Measurements from ENCODE around the gene TRMT5.

TRMT5 gene

DNA sequence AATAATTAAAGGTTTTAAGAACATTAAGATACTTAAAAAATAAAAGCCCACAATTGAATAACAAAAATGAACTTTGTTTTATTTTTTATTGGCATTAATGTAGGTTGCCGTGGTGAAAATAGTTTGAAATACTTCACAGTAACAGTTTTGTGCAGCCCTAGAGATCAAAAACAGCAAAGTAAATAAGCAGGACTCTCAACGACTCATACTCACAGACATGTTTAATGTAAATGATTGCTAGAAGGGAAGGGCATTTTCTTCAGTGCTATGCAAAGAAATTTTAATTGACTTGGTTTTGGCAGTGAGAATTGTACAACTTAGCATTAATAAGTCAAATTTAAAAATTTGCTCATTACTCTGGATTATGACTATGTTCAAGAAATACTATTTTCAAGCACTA, 16.0 kb downstream of the TRMT5 start:
- Histone ChIP-seq H3K9ac (ENCODE audit: low read length in 2 of 2) (no peak overlapping the region), H3K36me3 (ENCODE audit: control insufficient read depth in 2 of 2, insufficient read depth in 2 of 2, low read length in 2 of 2) (no peaks in the 10 kb centered on the region), H3K9me3 (ENCODE audit: control insufficient read depth in 2 of 2, low read length in 2 of 2) (no peaks in the 10 kb centered on the region), H3K4me1 (ENCODE audit: control insufficient read depth, insufficient read depth, low read length) (no peaks in the 10 kb centered on the region), H3K27ac (ENCODE audit: low read length) (no peak overlapping the region), H3K27me3 (ENCODE audit: control insufficient read depth in 1 of 2, insufficient read depth in 2 of 2, low read length in 2 of 2) (no peaks in the 10 kb centered on the region), H3K4me3 (ENCODE audit: low read length in 2 of 2) (no peak overlapping the region)

DNA sequence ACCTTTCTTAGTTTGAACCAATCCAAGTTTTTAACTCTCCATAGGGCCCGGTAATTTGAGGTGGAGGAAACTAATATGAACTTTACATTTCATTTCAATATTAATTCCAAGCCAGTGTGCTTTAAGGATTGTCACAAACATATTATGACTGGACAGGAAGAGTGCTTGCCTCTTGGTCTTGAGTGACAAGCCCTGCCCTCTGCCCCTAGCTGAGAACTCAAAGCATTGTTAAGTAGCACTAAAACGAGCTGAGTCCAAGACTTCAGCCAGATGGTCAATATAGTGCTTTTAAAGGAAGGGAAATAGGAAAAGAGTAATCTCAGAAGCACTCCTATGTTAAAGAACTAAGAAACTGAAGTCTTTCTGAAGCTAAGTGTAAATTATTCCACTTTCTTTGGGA, 17.1 kb downstream of the TRMT5 start:
- Histone ChIP-seq H3K9me3 (ENCODE audit: control insufficient read depth in 2 of 2, low read length in 2 of 2) (peaks cover 0 to 6% of the 10 kb centered on the region in 2 donors), H3K4me3 (ENCODE audit: low read length in 2 of 2) (no peak overlapping the region), H3K27ac (ENCODE audit: low read length) (no peak overlapping the region), H3K4me1 (ENCODE audit: control insufficient read depth, insufficient read depth, low read length) (no peaks in the 10 kb centered on the region), H3K36me3 (ENCODE audit: control insufficient read depth in 2 of 2, insufficient read depth in 2 of 2, low read length in 2 of 2) (no peaks in the 10 kb centered on the region), H3K27me3 (ENCODE audit: control insufficient read depth in 1 of 2, insufficient read depth in 2 of 2, low read length in 2 of 2) (no peaks in the 10 kb centered on the region), H3K9ac (ENCODE audit: low read length in 2 of 2) (no peak overlapping the region)

DNA sequence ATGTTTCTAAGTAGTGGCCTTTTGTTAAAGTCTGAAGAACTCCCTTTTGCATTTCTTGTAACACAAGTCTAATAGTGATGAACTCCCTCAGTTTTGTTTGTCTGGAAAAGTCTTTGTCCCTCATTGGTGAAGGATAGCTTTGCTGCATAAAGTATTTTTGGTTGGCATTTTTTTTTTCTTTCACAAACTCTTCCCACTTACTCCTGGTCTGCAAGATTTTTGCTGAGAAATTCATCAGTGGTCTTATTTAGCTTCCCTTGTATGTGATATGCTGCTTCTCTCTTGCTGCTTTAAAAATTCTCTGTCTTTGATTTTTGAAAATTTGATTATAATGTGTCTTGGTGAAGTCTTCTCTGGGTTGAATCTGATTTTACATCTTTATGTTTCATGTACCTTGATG, 22.7 kb downstream of the TRMT5 start:
- H3K4me3 ChIP-seq (ENCODE audit: low read length in 2 of 2): no peak overlapping the region
- H3K27me3 ChIP-seq (ENCODE audit: control insufficient read depth in 1 of 2, insufficient read depth in 2 of 2, low read length in 2 of 2): no peaks in the 10 kb centered on the region
- no peaks in the 10 kb centered on the region for H3K4me1 ChIP-seq (ENCODE audit: control insufficient read depth, insufficient read depth, low read length)
- H3K36me3 ChIP-seq (ENCODE audit: control insufficient read depth in 2 of 2, insufficient read depth in 2 of 2, low read length in 2 of 2): no peaks in the 10 kb centered on the region
- H3K9me3 ChIP-seq (ENCODE audit: control insufficient read depth in 2 of 2, low read length in 2 of 2): peaks cover 3 to 21% of the 10 kb centered on the region in 2 donors
- H3K27ac ChIP-seq (ENCODE audit: low read length): no peak overlapping the region
- H3K9ac ChIP-seq (ENCODE audit: low read length in 2 of 2): no peak overlapping the region

DNA sequence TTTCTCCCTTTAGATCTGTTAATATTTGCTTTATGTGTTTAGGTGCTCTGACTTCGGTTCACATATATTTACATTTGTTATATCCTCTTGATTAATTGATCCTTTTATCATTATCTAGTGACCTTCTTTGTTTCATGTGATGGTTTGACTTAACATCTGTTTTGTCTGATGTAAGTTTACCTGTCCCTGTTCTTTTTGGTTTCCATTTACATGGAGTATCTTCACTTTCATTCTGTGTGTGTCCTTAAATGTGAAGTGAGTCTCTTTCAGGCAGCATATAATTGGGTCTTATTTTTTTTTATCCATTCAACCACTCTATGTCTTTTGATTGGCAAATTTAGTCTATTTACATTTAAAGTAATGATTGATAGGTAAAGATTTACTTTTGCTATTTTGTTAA, 24.2 kb downstream of the TRMT5 start:
- Histone ChIP-seq H3K27ac (ENCODE audit: low read length) (no peak overlapping the region), H3K4me3 (ENCODE audit: low read length in 2 of 2) (no peak overlapping the region), H3K9me3 (ENCODE audit: control insufficient read depth in 2 of 2, low read length in 2 of 2) (peaks cover 3 to 21% of the 10 kb centered on the region in 2 donors), H3K36me3 (ENCODE audit: control insufficient read depth in 2 of 2, insufficient read depth in 2 of 2, low read length in 2 of 2) (no peaks in the 10 kb centered on the region), H3K9ac (ENCODE audit: low read length in 2 of 2) (no peak overlapping the region), H3K4me1 (ENCODE audit: control insufficient read depth, insufficient read depth, low read length) (no peaks in the 10 kb centered on the region), H3K27me3 (ENCODE audit: control insufficient read depth in 1 of 2, insufficient read depth in 2 of 2, low read length in 2 of 2) (no peaks in the 10 kb centered on the region)

DNA sequence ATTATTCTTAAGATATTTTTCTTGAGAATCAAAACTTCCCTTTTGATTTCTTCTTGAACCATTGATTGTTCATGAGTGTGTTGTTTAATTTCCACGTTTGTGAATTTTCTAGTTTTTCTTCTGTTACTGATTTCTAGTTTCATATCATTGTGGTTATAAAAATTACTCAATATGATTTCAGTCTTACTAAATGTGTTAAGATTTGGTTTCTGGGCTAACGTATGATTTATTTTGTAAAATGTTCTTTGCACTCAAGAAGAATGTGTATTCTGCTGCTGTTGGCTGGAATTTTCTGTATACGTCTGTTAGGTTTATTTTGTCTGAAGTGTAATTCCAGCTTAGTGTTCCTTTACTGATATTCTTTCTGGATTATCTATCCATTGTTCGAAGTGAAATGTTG, 24.7 kb downstream of the TRMT5 start:
- Histone ChIP-seq H3K4me1 (ENCODE audit: control insufficient read depth, insufficient read depth, low read length) (no peaks in the 10 kb centered on the region), H3K27ac (ENCODE audit: low read length) (no peak overlapping the region), H3K9me3 (ENCODE audit: control insufficient read depth in 2 of 2, low read length in 2 of 2) (peaks cover 3 to 21% of the 10 kb centered on the region in 2 donors), H3K9ac (ENCODE audit: low read length in 2 of 2) (no peak overlapping the region), H3K36me3 (ENCODE audit: control insufficient read depth in 2 of 2, insufficient read depth in 2 of 2, low read length in 2 of 2) (no peaks in the 10 kb centered on the region), H3K4me3 (ENCODE audit: low read length in 2 of 2) (no peak overlapping the region), H3K27me3 (ENCODE audit: control insufficient read depth in 1 of 2, insufficient read depth in 2 of 2, low read length in 2 of 2) (no peaks in the 10 kb centered on the region)

DNA sequence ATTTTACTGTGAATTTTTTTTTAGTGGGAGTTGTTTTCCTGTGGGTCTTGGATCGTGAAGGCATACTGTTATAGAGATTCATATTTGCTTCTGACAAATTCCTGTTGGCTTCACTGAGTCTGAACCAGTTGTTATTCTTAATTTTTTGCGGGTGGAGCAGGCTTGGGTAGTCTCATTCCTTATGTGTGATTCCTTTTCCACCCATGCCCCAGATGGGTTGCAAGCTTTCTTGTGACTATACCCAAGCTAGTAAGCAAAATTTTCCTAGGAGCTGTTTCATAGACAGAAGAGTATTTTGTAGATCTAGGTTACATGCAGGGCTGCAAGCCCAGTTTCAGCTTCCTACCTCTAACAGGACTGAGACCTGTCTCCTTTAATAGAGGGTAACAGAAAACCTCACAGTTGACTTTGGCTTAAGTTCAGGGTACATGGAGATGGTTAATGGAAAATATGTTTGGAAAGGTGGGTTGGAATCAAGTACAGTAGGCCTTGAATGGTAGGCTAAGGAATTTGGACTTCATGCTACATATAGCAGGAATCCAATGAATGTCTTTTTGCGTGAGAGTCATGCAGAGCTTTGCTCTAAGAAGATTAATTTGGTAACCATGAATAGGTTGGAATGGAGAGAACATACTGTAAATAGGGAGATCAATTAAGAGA, 29.0 kb downstream of the TRMT5 start:
- Histone ChIP-seq H3K4me1 (ENCODE audit: control insufficient read depth, insufficient read depth, low read length) (no peaks in the 10 kb centered on the region), H3K9ac (ENCODE audit: low read length in 2 of 2) (no peak overlapping the region), H3K27ac (ENCODE audit: low read length) (no peak overlapping the region), H3K4me3 (ENCODE audit: low read length in 2 of 2) (no peak overlapping the region), H3K36me3 (ENCODE audit: control insufficient read depth in 2 of 2, insufficient read depth in 2 of 2, low read length in 2 of 2) (no peaks in the 10 kb centered on the region), H3K9me3 (ENCODE audit: control insufficient read depth in 2 of 2, low read length in 2 of 2) (peaks cover 0 to 5% of the 10 kb centered on the region in 2 donors), H3K27me3 (ENCODE audit: control insufficient read depth in 1 of 2, insufficient read depth in 2 of 2, low read length in 2 of 2) (no peaks in the 10 kb centered on the region)

DNA sequence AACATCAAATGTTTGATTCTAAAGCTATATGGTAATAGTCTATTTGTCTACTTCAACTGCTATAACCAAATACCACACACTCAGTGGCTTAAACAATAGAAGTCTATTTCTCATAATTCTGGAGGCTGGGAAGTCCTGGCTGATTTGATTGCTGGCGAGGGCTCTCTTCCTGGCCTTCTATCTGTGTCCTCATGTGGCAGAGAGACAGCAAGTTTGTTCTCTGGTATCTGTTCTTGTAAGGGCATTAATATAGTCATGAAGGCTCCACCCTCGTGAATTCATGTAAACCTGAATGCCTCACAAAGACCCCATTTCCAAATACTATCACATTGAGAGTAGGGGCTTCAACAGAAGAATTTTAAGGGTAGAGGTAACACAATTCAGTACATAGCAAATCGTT, 34.1 kb downstream of the TRMT5 start:
- Histone ChIP-seq H3K9me3 (ENCODE audit: control insufficient read depth in 2 of 2, low read length in 2 of 2) (no peaks in the 10 kb centered on the region), H3K9ac (ENCODE audit: low read length in 2 of 2) (no peak overlapping the region), H3K27ac (ENCODE audit: low read length) (no peak overlapping the region), H3K4me3 (ENCODE audit: low read length in 2 of 2) (no peak overlapping the region), H3K4me1 (ENCODE audit: control insufficient read depth, insufficient read depth, low read length) (no peaks in the 10 kb centered on the region), H3K27me3 (ENCODE audit: control insufficient read depth in 1 of 2, insufficient read depth in 2 of 2, low read length in 2 of 2) (no peaks in the 10 kb centered on the region), H3K36me3 (ENCODE audit: control insufficient read depth in 2 of 2, insufficient read depth in 2 of 2, low read length in 2 of 2) (no peaks in the 10 kb centered on the region)

DNA sequence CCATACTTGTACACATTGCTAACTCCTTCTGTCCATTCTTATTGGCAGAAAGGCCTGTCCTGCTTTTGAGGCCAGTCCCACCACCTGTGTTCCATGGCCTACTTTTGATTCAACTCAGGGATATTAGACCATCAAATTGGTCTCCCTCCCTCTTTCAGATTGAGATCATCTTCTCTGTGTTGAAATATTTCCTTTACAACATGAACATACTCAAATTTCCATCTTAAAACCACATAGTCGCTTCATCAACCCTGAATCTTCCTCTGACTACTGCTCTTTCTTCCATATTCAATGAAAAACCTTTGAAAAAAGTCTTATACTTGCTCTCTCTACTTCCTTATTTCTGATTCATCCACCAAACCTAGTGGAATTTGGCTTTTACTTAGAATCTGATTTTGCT, 34.9 kb downstream of the TRMT5 start:
- Histone ChIP-seq H3K4me3 (ENCODE audit: low read length in 2 of 2) (no peak overlapping the region), H3K9me3 (ENCODE audit: control insufficient read depth in 2 of 2, low read length in 2 of 2) (no peaks in the 10 kb centered on the region), H3K27me3 (ENCODE audit: control insufficient read depth in 1 of 2, insufficient read depth in 2 of 2, low read length in 2 of 2) (no peaks in the 10 kb centered on the region), H3K9ac (ENCODE audit: low read length in 2 of 2) (no peak overlapping the region), H3K27ac (ENCODE audit: low read length) (no peak overlapping the region), H3K4me1 (ENCODE audit: control insufficient read depth, insufficient read depth, low read length) (no peaks in the 10 kb centered on the region), H3K36me3 (ENCODE audit: control insufficient read depth in 2 of 2, insufficient read depth in 2 of 2, low read length in 2 of 2) (no peaks in the 10 kb centered on the region)

DNA sequence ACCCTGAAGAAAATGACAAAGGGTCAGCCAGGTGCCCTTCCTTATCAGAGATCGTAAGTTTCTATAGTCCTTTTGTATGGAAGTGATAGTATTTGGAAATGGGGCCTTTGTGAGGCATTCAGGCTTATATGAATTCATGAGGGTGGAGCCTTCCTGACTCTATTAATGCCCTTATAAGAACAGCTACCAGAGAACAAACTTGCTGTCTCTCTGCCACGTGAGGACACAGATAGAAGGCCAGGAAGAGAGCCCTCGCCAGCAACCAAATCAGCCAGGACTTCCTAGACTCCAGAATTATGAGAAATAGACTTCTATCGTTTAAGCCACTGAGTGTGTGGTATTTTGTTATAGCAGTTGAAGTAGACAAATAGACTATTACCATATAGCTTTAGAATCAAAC, 36.7 kb downstream of the TRMT5 start:
- Histone ChIP-seq H3K9ac (ENCODE audit: low read length in 2 of 2) (no peak overlapping the region), H3K36me3 (ENCODE audit: control insufficient read depth in 2 of 2, insufficient read depth in 2 of 2, low read length in 2 of 2) (no peaks in the 10 kb centered on the region), H3K4me3 (ENCODE audit: low read length in 2 of 2) (no peak overlapping the region), H3K4me1 (ENCODE audit: control insufficient read depth, insufficient read depth, low read length) (no peaks in the 10 kb centered on the region), H3K27ac (ENCODE audit: low read length) (no peak overlapping the region), H3K9me3 (ENCODE audit: control insufficient read depth in 2 of 2, low read length in 2 of 2) (no peaks in the 10 kb centered on the region), H3K27me3 (ENCODE audit: control insufficient read depth in 1 of 2, insufficient read depth in 2 of 2, low read length in 2 of 2) (no peaks in the 10 kb centered on the region)

DNA sequence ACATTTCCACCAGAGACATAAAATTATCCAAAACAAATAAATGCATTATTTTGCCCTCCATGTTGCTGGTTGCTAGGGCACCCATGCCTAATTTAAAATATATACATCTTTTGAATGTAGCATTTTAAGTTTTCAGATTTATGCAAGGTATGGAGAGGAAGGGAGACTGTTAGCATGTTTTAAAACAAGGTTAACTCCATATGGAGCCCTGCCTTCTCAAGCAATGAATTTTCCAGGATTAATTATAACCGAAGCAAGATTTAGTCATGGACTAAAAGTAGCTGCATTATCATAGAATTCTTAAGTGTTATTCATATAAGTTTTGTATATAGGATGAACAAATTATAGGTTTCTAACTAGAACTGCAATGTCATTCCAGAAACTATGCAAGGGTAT, 37.2 kb downstream of the TRMT5 start:
- H3K36me3 ChIP-seq (ENCODE audit: control insufficient read depth in 2 of 2, insufficient read depth in 2 of 2, low read length in 2 of 2): no peaks in the 10 kb centered on the region
- no peaks in the 10 kb centered on the region for H3K4me1 ChIP-seq (ENCODE audit: control insufficient read depth, insufficient read depth, low read length)
- no peaks in the 10 kb centered on the region for H3K9me3 ChIP-seq (ENCODE audit: control insufficient read depth in 2 of 2, low read length in 2 of 2)
- H3K9ac ChIP-seq (ENCODE audit: low read length in 2 of 2): no peak overlapping the region
- H3K27me3 ChIP-seq (ENCODE audit: control insufficient read depth in 1 of 2, insufficient read depth in 2 of 2, low read length in 2 of 2): no peaks in the 10 kb centered on the region
- no peak overlapping the region for H3K4me3 ChIP-seq (ENCODE audit: low read length in 2 of 2)
- no peak overlapping the region for H3K27ac ChIP-seq (ENCODE audit: low read length)

DNA sequence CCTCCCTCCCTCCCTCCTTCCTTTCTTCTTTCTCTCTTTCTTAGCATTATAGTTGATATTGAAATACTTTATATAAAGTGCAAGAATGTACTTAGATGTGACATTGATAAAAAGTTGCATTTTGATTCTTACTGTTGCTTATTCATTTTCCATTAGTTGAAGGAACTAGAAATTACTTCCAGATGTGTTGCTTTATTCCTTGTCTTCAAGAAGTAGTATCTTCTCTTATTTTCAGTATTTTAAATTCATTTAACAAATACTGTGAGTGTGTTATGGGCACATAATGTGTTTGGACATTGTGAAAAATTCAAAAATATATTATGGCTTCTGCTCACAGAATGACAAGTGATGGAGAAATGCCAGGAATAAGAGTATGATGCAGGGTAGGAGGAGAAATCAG, 45.6 kb downstream of the TRMT5 start:
- Histone ChIP-seq H3K9me3 (ENCODE audit: control insufficient read depth in 2 of 2, low read length in 2 of 2) (no peaks in the 10 kb centered on the region), H3K4me3 (ENCODE audit: low read length in 2 of 2) (no peak overlapping the region), H3K27ac (ENCODE audit: low read length) (no peak overlapping the region), H3K9ac (ENCODE audit: low read length in 2 of 2) (no peak overlapping the region), H3K27me3 (ENCODE audit: control insufficient read depth in 1 of 2, insufficient read depth in 2 of 2, low read length in 2 of 2) (no peaks in the 10 kb centered on the region), H3K4me1 (ENCODE audit: control insufficient read depth, insufficient read depth, low read length) (no peaks in the 10 kb centered on the region), H3K36me3 (ENCODE audit: control insufficient read depth in 2 of 2, insufficient read depth in 2 of 2, low read length in 2 of 2) (no peaks in the 10 kb centered on the region)
